ENCODE results near the gene MORF4L2. TPM values are rescaled to one million over a fixed set of nuclear protein-coding genes. Genes with fewer than 3 reads are reported as not detected.
"Not testable (repeated sequence)": the region's sequence is repeated elsewhere in the genome, so short reads cannot be mapped to it uniquely, and the experiment has no call there.

Gene MORF4L2
- total and polyA plus RNA-seq, 2 of the 8 experiments (the other 6 are each of a cell fraction or from before 2014, with no cell fraction given) = 235 to 373 TPM

- not testable (repeated sequence) for H3K79me2 ChIP-seq (ENCODE audit: control insufficient read depth in 1 of 2, insufficient read depth in 2 of 2, low read length in 2 of 2); H4K5ac ChIP-seq (ENCODE audit: insufficient read length, low read depth, low read length); H3K23me2 ChIP-seq (ENCODE audit: low read depth, low read length); H2BK5ac ChIP-seq (ENCODE audit: low read depth, low read length); H3K56ac ChIP-seq (replicated peaks; ENCODE audit: insufficient read length, low read depth, low read length); H3K36me3 ChIP-seq (ENCODE audit: control insufficient read depth in 2 of 4, insufficient read depth in 4 of 4, low read length in 3 of 4); H3K9me3 ChIP-seq (ENCODE audit: insufficient read depth in 2 of 2, low read depth in 1 of 2, low read length in 1 of 2); H3K4me2 ChIP-seq (ENCODE audit: insufficient read depth in 1 of 2, low read depth in 2 of 2, low read length in 2 of 2); H4K91ac ChIP-seq (replicated peaks; ENCODE audit: insufficient read length, low read length); H3K14ac ChIP-seq (ENCODE audit: insufficient read length); FAIRE-seq; H3K27me3 ChIP-seq (replicated peaks in 1 of 4; ENCODE audit: control insufficient read depth in 3 of 4, extremely low read depth in 1 of 4, insufficient read depth in 3 of 4, low read length in 3 of 4); H4K8ac ChIP-seq (ENCODE audit: extremely low read depth, insufficient read depth, low read length); H3K79me1 ChIP-seq (ENCODE audit: low read depth, low read length); H2BK120ac ChIP-seq (replicated peaks; ENCODE audit: low read depth, low read length); H3K4me3 ChIP-seq (ENCODE audit: extremely low read depth in 1 of 4, insufficient read depth in 2 of 4, low read depth in 3 of 4, low read length in 4 of 4); H4K20me1 ChIP-seq (replicated peaks in 1 of 2; ENCODE audit: control insufficient read depth in 1 of 2, insufficient read depth in 2 of 2, low read length in 2 of 2); H2BK12ac ChIP-seq (ENCODE audit: low read depth, low read length); H3K27ac ChIP-seq (ENCODE audit: low read depth, low read length); H3K18ac ChIP-seq (ENCODE audit: extremely low read depth, low read length); H2BK15ac ChIP-seq (ENCODE audit: low read length); H3K9ac ChIP-seq (replicated peaks in 1 of 4; ENCODE audit: extremely low read depth in 1 of 4, low read depth in 3 of 4, low read length in 3 of 4); H2AFZ ChIP-seq (ENCODE audit: low read length); DNase-seq (ENCODE audit: low read depth in 1 of 2, low spot score in 2 of 2); H3K4me1 ChIP-seq (replicated peaks in 1 of 4; ENCODE audit: control insufficient read depth in 3 of 4, insufficient read depth in 4 of 4, low read length in 3 of 4); H3K23ac ChIP-seq (ENCODE audit: insufficient read length); H3K4ac ChIP-seq (replicated peaks; ENCODE audit: insufficient read length, low read depth, low read length); H2AK5ac ChIP-seq (ENCODE audit: low read depth, low read length); H2BK20ac ChIP-seq (ENCODE audit: low read length)
- POLR2A ChIA-PET (ENCODE audit: partially characterized antibody) = interaction anchor here (1.6 kb wide), 1 partner anchor 28 kb away, joined by 6 read pairs; no protein-coding TSS in a partner anchor
- CTCF ChIA-PET (ENCODE audit: partially characterized antibody) = interaction anchor here (1.8 kb wide), 1 partner anchor 27 kb away, joined by 5 read pairs; no protein-coding TSS in a partner anchor
- no CpG with 5 or more reads among the region's 2 CpGs for WGBS, 2 experiments (ENCODE audit: extremely low coverage in 1 of 2, insufficient coverage in 1 of 2, insufficient read length in 1 of 2, insufficient replicate concordance in 2 of 2, low coverage in 1 of 2, low lambda C conversion rate in 2 of 2, missing lambda C conversion rate in 1 of 2)
These were observed 29.4 kb downstream of the MORF4L2 start for GRCh38 chrX:103657066-103657465.
